PC-3 (cell line): ENCODE results near the gene TOM1L2. TPM values are rescaled to one million over a fixed set of nuclear protein-coding genes. Genes with fewer than 3 reads are reported as not detected.

Source experiments
- ATAC-seq: fragments of 200-7000 bp; cut with Tn5 transposase; 2 replicates; pipeline ENCODE4 v1.9.1; 2020; ENCODE audit warnings: mild to moderate bottlenecking, moderate library complexity
- BruUV-seq: library from RNA; stranded (reverse); fragments of 400-500 nt; replicated peaks from 2 replicates; lab custom pipeline; 2021; lab: Mats Ljungman, UMichigan
- CTCF ChIA-PET: fragments of 300-600 bp; sonication (Branson Sonifier 250); formaldehyde crosslinking; loops from one replicate; lab custom pipeline; 2022; ENCODE audit warnings: antibody characterized with exemption; lab: Charles Lee
- POLR2A ChIA-PET: fragments of 300-600 bp; sonication (Branson Sonifier 250); formaldehyde crosslinking; loops from one replicate; lab custom pipeline; 2022; ENCODE audit warnings: antibody characterized with exemption; ENCODE audit not compliant: unreplicated experiment; lab: Charles Lee
- DNase-seq: peaks from one replicate; pipeline ENCODE4 v3.0.0-alpha.2; 2015
- H2AFZ ChIP-seq: fragments of 300-600 bp; sonication (generic); 2 replicates; pipeline ENCODE4 v1.6.0; 2016; ENCODE audit warnings: antibody characterized with exemption, low read length
- H3F3A ChIP-seq: fragments of 300-600 bp; sonication (generic); one replicate; pipeline ENCODE4 v1.6.0; 2017; ENCODE audit warnings: antibody characterized with exemption, low read length, control low read depth, mild to moderate bottlenecking; ENCODE audit not compliant: unreplicated experiment
- H3K27ac ChIP-seq: fragments of 300-600 bp; sonication (generic); 2 replicates; pipeline ENCODE4 v1.5.1; 2016; ENCODE audit warnings: mild to moderate bottlenecking, low read length
- H3K27me3 ChIP-seq: fragments of 300-600 bp; sonication (generic); 2 replicates; pipeline ENCODE4 v1.6.1; 2016; ENCODE audit warnings: low read length, mixed read lengths
- H3K36me3 ChIP-seq: fragments of 300-600 bp; sonication (generic); 2 replicates; pipeline ENCODE4 v1.6.1; 2016; ENCODE audit warnings: low read depth, mixed run types, low read length, mixed read lengths
- H3K4me1 ChIP-seq: fragments of 300-600 bp; sonication (generic); 2 replicates; pipeline ENCODE4 v1.5.1; 2016; ENCODE audit warnings: low read length; ENCODE audit not compliant: insufficient read depth
- H3K4me2 ChIP-seq: fragments of 300-600 bp; sonication (generic); 2 replicates; pipeline ENCODE4 v1.6.0; 2016; ENCODE audit warnings: low read length
- H3K4me3 ChIP-seq: fragments of 300-600 bp; sonication (generic); 2 replicates; pipeline ENCODE4 v1.5.1; 2016; ENCODE audit warnings: mild to moderate bottlenecking, low read length, mixed read lengths
- H3K79me2 ChIP-seq: fragments of 300-600 bp; sonication (generic); 2 replicates; pipeline ENCODE4 v1.6.1; 2017; ENCODE audit warnings: low read length, mixed read lengths
- H3K9ac ChIP-seq: fragments of 300-600 bp; sonication (generic); 2 replicates; pipeline ENCODE4 v1.6.0; 2016; ENCODE audit warnings: mild to moderate bottlenecking, low read length
- H3K9me2 ChIP-seq: fragments of 300-600 bp; sonication (generic); replicated peaks from 2 replicates; pipeline ENCODE4 v1.6.1; 2016; ENCODE audit warnings: mixed run types, low read length, mixed read lengths
- H3K9me3 ChIP-seq: fragments of 300-600 bp; sonication (generic); 2 replicates; pipeline ENCODE4 v1.6.1; 2016; ENCODE audit warnings: low read length, mixed read lengths
- H4K20me1 ChIP-seq: fragments of 300-600 bp; sonication (generic); 2 replicates; pipeline ENCODE4 v1.6.1; 2016; ENCODE audit warnings: low read length, mixed read lengths
- CTCF ChIP-seq: fragments of 300-600 bp; sonication (generic); conservative IDR thresholded peaks from 2 replicates; pipeline ENCODE4 v1.5.1; 2017; ENCODE audit warnings: antibody characterized with exemption, low read depth, mild to moderate bottlenecking, low read length
- EZH2 ChIP-seq: fragments of 300-600 bp; sonication (generic); IDR thresholded peaks from one replicate; pipeline ENCODE4 v1.6.1; 2017; ENCODE audit warnings: antibody characterized with exemption, mild to moderate bottlenecking, low read length; ENCODE audit not compliant: unreplicated experiment
- EZH2phosphoT487 ChIP-seq: fragments of 300-600 bp; sonication (generic); IDR thresholded peaks from 2 replicates; pipeline ENCODE4 v1.6.1; 2018; ENCODE audit warnings: mild to moderate bottlenecking, antibody characterized with exemption, low read length, borderline replicate concordance
- intact Hi-C: fragments of 100-400 bp; cut with micrococcal nuclease; formaldehyde crosslinking; loops from 2 replicates; pipeline ENCODE4 v1.9.0; 2023
- total RNA-seq: library from RNA; depleted of rRNA; stranded (reverse); fragments of >200 nt; gene quantifications from 2 replicates; pipeline ENCODE4 v1.2.3, GENCODE V29; 2014

The TOM1L2 gene
- total RNA-seq, 1 experiment from 2014 or later = 53.3 TPM

GRCh38 chr17:17937958-17938357 lies 34.2 kb downstream of the TOM1L2 start:
- Histone ChIP-seq H2AFZ (no peak overlapping the region), H3K4me3 (no peak overlapping the region), H3K9ac (no peak overlapping the region), H3K79me2 (peaks cover 91% of the 10 kb centered on the region), H4K20me1 (no peaks in the 10 kb centered on the region), H3K27me3 (no peaks in the 10 kb centered on the region), H3K36me3 (no peaks in the 10 kb centered on the region), H3K4me2 (no peak overlapping the region), H3F3A (peaks cover 1% of the 10 kb centered on the region), H3K4me1 (peaks cover 66% of the 10 kb centered on the region), H3K9me2 (no peaks in the 10 kb centered on the region), H3K9me3 (no peaks in the 10 kb centered on the region), H3K27ac (no peak overlapping the region)
- intact Hi-C loops = no loop called here
- no peak for ATAC-seq
- BruUV-seq = no TSS peak
- DNase-seq = no peak
- CTCF ChIA-PET = no interaction called here
- POLR2A ChIA-PET = no interaction called here
- TF ChIP-seq EZH2 = no peak
- TF ChIP-seq EZH2phosphoT487 = no peak
- TF ChIP-seq CTCF = no peak

- ChIA-PET CTCF (no interaction called here), POLR2A (no interaction called here)
- no peak overlapping the region for H3K9ac ChIP-seq
- H3F3A ChIP-seq = no peaks in the 10 kb centered on the region
- H3K4me1 ChIP-seq = peaks cover 60% of the 10 kb centered on the region
- H3K9me3 ChIP-seq = no peaks in the 10 kb centered on the region
- ATAC-seq (no peak), DNase-seq (no peak)
- intact Hi-C loops = no loop called here
- TF ChIP-seq CTCF (no peak), EZH2 (no peak), EZH2phosphoT487 (no peak)
- H2AFZ ChIP-seq = no peak overlapping the region
- peaks cover 93% of the 10 kb centered on the region for H3K79me2 ChIP-seq
- H3K27ac ChIP-seq = no peak overlapping the region
- H3K9me2 ChIP-seq = no peaks in the 10 kb centered on the region
- no peaks in the 10 kb centered on the region for H3K36me3 ChIP-seq
- H3K4me3 ChIP-seq = no peak overlapping the region
- no peak overlapping the region for H3K4me2 ChIP-seq
- H4K20me1 ChIP-seq = no peaks in the 10 kb centered on the region
- BruUV-seq = no TSS peak
- H3K27me3 ChIP-seq = no peaks in the 10 kb centered on the region
Observed at GRCh38 chr17:17937201-17937853, 34.9 kb downstream of the TOM1L2 start.
